ENCODE results near the gene RPS27. TPM values are rescaled to one million over a fixed set of nuclear protein-coding genes. Genes with fewer than 3 reads are reported as not detected.
"Not testable (repeated sequence)": the region's sequence is repeated elsewhere in the genome, so short reads cannot be mapped to it uniquely, and the experiment has no call there.

Gene RPS27
- total RNA-seq, 5 donors from 2014 or later (not counting 1 experiment from before 2014, with no cell fraction given): 4,147 to 5,898 (median 5,716) TPM

GRCh38 chr1:153995640-153996039, 5.1 kb downstream of the RPS27 start:
- Mint-ChIP-seq H3K9me3 (no peaks in the 10 kb centered on the region), H3K27me3 (peaks cover 0 to 1% of the 10 kb centered on the region in 2 donors), H3K27ac (peak overlapping the region in 1 of 2 donors; percentile 30), H3K36me3 (peaks cover 30% of the 10 kb centered on the region), H3K4me3 (no peak overlapping the region), H3K4me1 (peaks cover 29 to 33% (median 30%) of the 10 kb centered on the region in 3 donors)
- ChIA-PET POLR2A (interaction anchor here in 1 of 2 donors (0.7 kb wide), 1 partner anchor 58 kb away, joined by 4 read pairs; no protein-coding TSS in a partner anchor), CTCF (interaction anchor here in 1 of 2 donors (0.8 kb wide), 1 partner anchor 203 kb away, joined by 3 read pairs; no protein-coding TSS in a partner anchor)
- Histone ChIP-seq H3K36me3 (ENCODE audit: control insufficient read depth in 2 of 2, extremely low read depth in 1 of 2, insufficient read depth in 1 of 2, low read length in 1 of 2) (peaks cover 0 to 41% of the 10 kb centered on the region in 2 donors), H3K27ac (ENCODE audit: low read length) (no peak overlapping the region), H3K9me3 (no peaks in the 10 kb centered on the region), H3K4me1 (ENCODE audit: control insufficient read depth in 1 of 2, extremely low read depth in 1 of 2, insufficient read depth in 2 of 2, low read length in 2 of 2) (peaks cover 16 to 28% of the 10 kb centered on the region in 2 experiments), H3K27me3 (replicated peaks in 1 of 2; ENCODE audit: control insufficient read depth in 2 of 2, extremely low read depth in 1 of 2, insufficient read depth in 2 of 2, low read length in 1 of 2) (no peaks in the 10 kb centered on the region), H3K4me3 (ENCODE audit: control insufficient read depth in 1 of 2, extremely low read depth in 1 of 2, low read length in 1 of 2) (no peak overlapping the region)
- DNase-seq (no peak), ATAC-seq (replicated peaks in 1 of 4) (no peak)
- WGBS (ENCODE audit: insufficient coverage): 100% methylated on average over 9 of the region's 11 CpGs

GRCh38 chr1:153996882-153997281, 6.3 kb downstream of the RPS27 start:
- H3K36me3 Mint-ChIP-seq: peaks cover 21% of the 10 kb centered on the region
- H3K27ac Mint-ChIP-seq; CTCF ChIA-PET; DNase-seq; H3K9me3 ChIP-seq; H3K9me3 Mint-ChIP-seq; H3K4me3 ChIP-seq (ENCODE audit: control insufficient read depth in 1 of 2, extremely low read depth in 1 of 2, low read length in 1 of 2); ATAC-seq (replicated peaks in 1 of 4); H3K4me3 Mint-ChIP-seq; H3K27me3 ChIP-seq (replicated peaks in 1 of 2; ENCODE audit: control insufficient read depth in 2 of 2, extremely low read depth in 1 of 2, insufficient read depth in 2 of 2, low read length in 1 of 2); H3K27ac ChIP-seq (ENCODE audit: low read length); H3K27me3 Mint-ChIP-seq: not testable (repeated sequence)
- Histone ChIP-seq H3K4me1 (ENCODE audit: control insufficient read depth in 1 of 2, extremely low read depth in 1 of 2, insufficient read depth in 2 of 2, low read length in 2 of 2) (peaks cover 8 to 24% of the 10 kb centered on the region in 2 experiments), H3K36me3 (ENCODE audit: control insufficient read depth in 2 of 2, extremely low read depth in 1 of 2, insufficient read depth in 1 of 2, low read length in 1 of 2) (peaks cover 0 to 36% of the 10 kb centered on the region in 2 donors)
- POLR2A ChIA-PET: interaction anchor here in 1 of 2 donors (0.6 to 0.7 kb wide), 2 partner anchors 41 to 223 kb away, joined by 4 to 5 read pairs; no protein-coding TSS in a partner anchor
- H3K4me1 Mint-ChIP-seq: peaks cover 18 to 26% (median 18%) of the 10 kb centered on the region in 3 donors
- 100% methylated on average over 3 of the region's 10 CpGs for WGBS (ENCODE audit: insufficient coverage)

GRCh38 chr1:154000420-154000819, 9.9 kb downstream of the RPS27 start:
- CTCF ChIA-PET: no interaction called here
- no peak overlapping the region for H3K27ac ChIP-seq (ENCODE audit: low read length)
- no peak for DNase-seq
- no peak overlapping the region for H3K4me3 Mint-ChIP-seq
- no peaks in the 10 kb centered on the region for H3K27me3 ChIP-seq (replicated peaks in 1 of 2; ENCODE audit: control insufficient read depth in 2 of 2, extremely low read depth in 1 of 2, insufficient read depth in 2 of 2, low read length in 1 of 2)
- no peak overlapping the region for H3K4me3 ChIP-seq (ENCODE audit: control insufficient read depth in 1 of 2, extremely low read depth in 1 of 2, low read length in 1 of 2)
- 100% methylated on average over 2 of the region's 4 CpGs for WGBS (ENCODE audit: insufficient coverage)
- H3K4me1 ChIP-seq (ENCODE audit: control insufficient read depth in 1 of 2, extremely low read depth in 1 of 2, insufficient read depth in 2 of 2, low read length in 2 of 2): no peaks in the 10 kb centered on the region
- peaks cover 0 to 4% of the 10 kb centered on the region in 2 donors for H3K36me3 ChIP-seq (ENCODE audit: control insufficient read depth in 2 of 2, extremely low read depth in 1 of 2, insufficient read depth in 1 of 2, low read length in 1 of 2)
- H3K4me1 Mint-ChIP-seq: peaks cover 0 to 2% (median under 1%) of the 10 kb centered on the region in 3 donors
- POLR2A ChIA-PET: no interaction called here
- H3K27ac Mint-ChIP-seq: no peak overlapping the region
- no peaks in the 10 kb centered on the region for H3K9me3 ChIP-seq
- no peaks in the 10 kb centered on the region for H3K27me3 Mint-ChIP-seq
- H3K36me3 Mint-ChIP-seq: peaks cover 5% of the 10 kb centered on the region
- no peaks in the 10 kb centered on the region for H3K9me3 Mint-ChIP-seq
- no peak for ATAC-seq (replicated peaks in 1 of 4)

- Mint-ChIP-seq H3K27ac (no peak overlapping the region), H3K4me3 (no peak overlapping the region), H3K9me3 (no peaks in the 10 kb centered on the region), H3K27me3 (no peaks in the 10 kb centered on the region), H3K36me3 (no peaks in the 10 kb centered on the region), H3K4me1 (no peaks in the 10 kb centered on the region)
- Histone ChIP-seq H3K4me1 (ENCODE audit: control insufficient read depth in 1 of 2, extremely low read depth in 1 of 2, insufficient read depth in 2 of 2, low read length in 2 of 2) (no peaks in the 10 kb centered on the region), H3K9me3 (no peaks in the 10 kb centered on the region), H3K27me3 (replicated peaks in 1 of 2; ENCODE audit: control insufficient read depth in 2 of 2, extremely low read depth in 1 of 2, insufficient read depth in 2 of 2, low read length in 1 of 2) (no peaks in the 10 kb centered on the region), H3K36me3 (ENCODE audit: control insufficient read depth in 2 of 2, extremely low read depth in 1 of 2, insufficient read depth in 1 of 2, low read length in 1 of 2) (no peaks in the 10 kb centered on the region), H3K4me3 (ENCODE audit: control insufficient read depth in 1 of 2, extremely low read depth in 1 of 2, low read length in 1 of 2) (no peak overlapping the region), H3K27ac (ENCODE audit: low read length) (no peak overlapping the region)
- WGBS (ENCODE audit: insufficient coverage): no CpG with 5 or more reads among the region's 3 CpGs
- ATAC-seq (replicated peaks in 1 of 4) (no peak), DNase-seq (no peak)
- CTCF ChIA-PET: no interaction called here
- POLR2A ChIA-PET: no interaction called here
These were observed 15.6 kb downstream of the RPS27 start for GRCh38 chr1:154006136-154006535.

DNA sequence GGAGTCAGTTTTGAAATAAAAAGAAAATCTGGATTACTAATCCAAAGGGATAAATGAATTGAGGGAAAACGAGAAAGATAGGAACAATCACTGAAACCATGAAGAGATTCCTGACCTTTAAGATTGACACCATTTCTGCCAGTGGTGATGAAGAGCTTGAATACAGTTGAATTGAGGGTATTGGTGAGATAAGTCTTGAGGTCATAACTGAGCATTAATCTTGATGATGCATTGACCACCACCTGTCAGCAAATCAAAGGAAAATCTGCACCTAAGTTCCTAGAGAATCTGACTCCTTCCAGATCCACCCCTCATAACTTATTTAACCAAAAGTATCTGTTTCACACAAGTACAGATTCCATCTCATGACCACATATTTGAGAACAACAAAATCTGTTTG, 21.6 kb downstream of the RPS27 start:
- ChIA-PET POLR2A (interaction anchor here in 1 of 2 donors (0.6 kb wide), 1 partner anchor 20 kb away, joined by 3 read pairs; no protein-coding TSS in a partner anchor), CTCF (interaction anchor here in 1 of 2 donors (0.6 kb wide), 1 partner anchor 26 kb away, joined by 3 read pairs; no protein-coding TSS in a partner anchor)
- no CpG with 5 or more reads among the region's 1 CpG for WGBS (ENCODE audit: insufficient coverage)
- Histone ChIP-seq H3K4me1 (ENCODE audit: control insufficient read depth in 1 of 2, extremely low read depth in 1 of 2, insufficient read depth in 2 of 2, low read length in 2 of 2) (no peaks in the 10 kb centered on the region), H3K27me3 (replicated peaks in 1 of 2; ENCODE audit: control insufficient read depth in 2 of 2, extremely low read depth in 1 of 2, insufficient read depth in 2 of 2, low read length in 1 of 2) (peaks cover 0 to 4% of the 10 kb centered on the region in 2 experiments), H3K36me3 (ENCODE audit: control insufficient read depth in 2 of 2, extremely low read depth in 1 of 2, insufficient read depth in 1 of 2, low read length in 1 of 2) (no peaks in the 10 kb centered on the region), H3K4me3 (ENCODE audit: control insufficient read depth in 1 of 2, extremely low read depth in 1 of 2, low read length in 1 of 2) (no peak overlapping the region), H3K9me3 (no peaks in the 10 kb centered on the region), H3K27ac (ENCODE audit: low read length) (no peak overlapping the region)
- H3K36me3 Mint-ChIP-seq: no peaks in the 10 kb centered on the region
- no peak for DNase-seq
- no peak overlapping the region for H3K4me3 Mint-ChIP-seq
- H3K9me3 Mint-ChIP-seq: no peaks in the 10 kb centered on the region
- no peak for ATAC-seq (replicated peaks in 1 of 4)
- no peaks in the 10 kb centered on the region for H3K27me3 Mint-ChIP-seq
- H3K4me1 Mint-ChIP-seq: no peaks in the 10 kb centered on the region
- H3K27ac Mint-ChIP-seq: no peak overlapping the region

- WGBS (ENCODE audit: insufficient coverage): 89% methylated on average over 12 of the region's 14 CpGs
- CTCF ChIA-PET, POLR2A ChIA-PET: not testable (repeated sequence)
These were observed 22.0 kb downstream of the RPS27 start for GRCh38 chr1:154012543-154012942.

More at GRCh38 chr1:154012543-154012942, 22.0 kb downstream of the RPS27 start:
- DNase-seq; H3K4me3 ChIP-seq (ENCODE audit: control insufficient read depth in 1 of 2, extremely low read depth in 1 of 2, low read length in 1 of 2); H3K36me3 ChIP-seq (ENCODE audit: control insufficient read depth in 2 of 2, extremely low read depth in 1 of 2, insufficient read depth in 1 of 2, low read length in 1 of 2); ATAC-seq (replicated peaks in 1 of 4); H3K4me1 Mint-ChIP-seq; H3K9me3 ChIP-seq; H3K27ac Mint-ChIP-seq; H3K27me3 ChIP-seq (replicated peaks in 1 of 2; ENCODE audit: control insufficient read depth in 2 of 2, extremely low read depth in 1 of 2, insufficient read depth in 2 of 2, low read length in 1 of 2); H3K36me3 Mint-ChIP-seq; H3K27ac ChIP-seq (ENCODE audit: low read length); H3K4me3 Mint-ChIP-seq; H3K4me1 ChIP-seq (ENCODE audit: control insufficient read depth in 1 of 2, extremely low read depth in 1 of 2, insufficient read depth in 2 of 2, low read length in 2 of 2); H3K9me3 Mint-ChIP-seq; H3K27me3 Mint-ChIP-seq: not testable (repeated sequence)
